ENCODE measurements around the gene VCL. TPM values are rescaled to one million over a fixed set of nuclear protein-coding genes. Genes with fewer than 3 reads are reported as not detected.

Gene VCL
- total RNA-seq, 4 donors from 2014 or later: 69.1 to 109 (median 90.1) TPM

DNA sequence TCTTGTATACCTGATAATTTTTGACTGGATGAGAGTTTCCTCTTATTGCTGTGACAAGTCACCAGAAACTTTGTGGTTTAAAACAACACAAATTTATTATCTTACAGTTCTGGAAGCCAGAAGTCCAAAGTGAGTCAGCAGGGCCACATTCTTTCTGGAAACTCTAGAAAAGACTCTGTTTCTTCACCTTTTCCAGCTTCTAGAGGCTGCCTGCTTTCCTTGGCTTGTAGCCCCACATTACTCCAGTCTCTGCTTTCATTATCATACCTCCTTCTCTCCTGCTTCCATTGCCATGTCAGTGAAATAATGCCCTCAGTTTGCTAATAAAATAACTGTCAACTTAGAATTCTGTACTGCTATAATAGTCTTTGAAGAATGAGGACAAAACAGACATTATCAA, 65.3 kb downstream of the VCL start:
- TF ChIP-seq, protein P1, sequence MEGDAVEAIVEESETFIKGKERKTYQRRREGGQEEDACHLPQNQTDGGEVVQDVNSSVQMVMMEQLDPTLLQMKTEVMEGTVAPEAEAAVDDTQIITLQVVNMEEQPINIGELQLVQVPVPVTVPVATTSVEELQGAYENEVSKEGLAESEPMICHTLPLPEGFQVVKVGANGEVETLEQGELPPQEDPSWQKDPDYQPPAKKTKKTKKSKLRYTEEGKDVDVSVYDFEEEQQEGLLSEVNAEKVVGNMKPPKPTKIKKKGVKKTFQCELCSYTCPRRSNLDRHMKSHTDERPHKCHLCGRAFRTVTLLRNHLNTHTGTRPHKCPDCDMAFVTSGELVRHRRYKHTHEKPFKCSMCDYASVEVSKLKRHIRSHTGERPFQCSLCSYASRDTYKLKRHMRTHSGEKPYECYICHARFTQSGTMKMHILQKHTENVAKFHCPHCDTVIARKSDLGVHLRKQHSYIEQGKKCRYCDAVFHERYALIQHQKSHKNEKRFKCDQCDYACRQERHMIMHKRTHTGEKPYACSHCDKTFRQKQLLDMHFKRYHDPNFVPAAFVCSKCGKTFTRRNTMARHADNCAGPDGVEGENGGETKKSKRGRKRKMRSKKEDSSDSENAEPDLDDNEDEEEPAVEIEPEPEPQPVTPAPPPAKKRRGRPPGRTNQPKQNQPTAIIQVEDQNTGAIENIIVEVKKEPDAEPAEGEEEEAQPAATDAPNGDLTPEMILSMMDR (IDR thresholded peaks at IDR 0.05): no peak
- ATAC-seq (ENCODE audit: low FRiP score): no peak

DNA sequence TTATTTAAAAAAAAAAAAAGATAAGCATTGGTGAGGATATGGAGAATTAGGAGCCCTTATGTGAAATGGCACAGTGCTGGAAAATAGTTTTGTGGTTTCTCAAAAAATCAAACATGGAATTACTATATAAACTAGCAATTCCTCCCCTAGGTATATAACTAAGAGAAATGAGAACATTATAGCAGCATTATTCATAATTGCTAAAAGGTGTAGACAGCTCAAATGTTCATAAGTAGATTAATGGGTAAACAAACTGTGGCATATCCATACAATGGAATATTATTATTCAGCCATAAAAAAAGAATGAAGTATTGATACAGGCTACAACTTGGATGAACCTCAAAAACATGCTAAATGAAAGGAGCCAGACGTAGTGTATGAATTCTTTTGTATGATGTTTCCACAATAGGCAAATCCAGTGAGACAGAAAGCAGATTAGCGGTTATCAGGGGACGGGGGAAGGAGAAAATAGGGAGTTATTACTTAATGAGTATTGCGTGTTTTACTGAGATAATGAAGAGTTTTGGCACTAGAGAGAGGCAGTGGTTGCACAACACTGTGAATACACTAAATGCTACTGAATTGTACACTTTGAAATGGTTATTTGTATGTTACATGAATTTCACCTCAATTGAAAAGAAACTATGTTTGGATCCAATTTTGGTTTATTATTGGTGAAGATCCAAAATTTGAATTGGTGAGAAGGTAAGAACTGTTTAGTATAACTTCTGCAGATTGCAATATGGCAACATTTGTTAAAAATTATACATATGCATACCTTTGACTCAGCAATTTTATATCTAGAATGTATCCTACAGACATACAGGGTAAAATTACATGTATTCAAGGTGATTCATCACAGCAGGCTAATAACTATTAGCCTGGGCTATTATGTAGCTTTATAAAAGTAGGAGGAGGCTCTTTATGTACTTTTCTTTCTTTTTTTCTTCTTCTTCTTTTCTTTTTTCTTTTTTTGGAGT, 69.7 kb downstream of the VCL start:
- TF ChIP-seq, protein P1 (IDR thresholded peaks at IDR 0.05): no peak
- ATAC-seq (ENCODE audit: low FRiP score): peak; percentile 68
- no peak for DNase-seq (ENCODE audit: low spot score)

More for the DNA sequence above, 65.3 kb downstream of the VCL start:
- DNase-seq (ENCODE audit: low spot score): no peak

DNA sequence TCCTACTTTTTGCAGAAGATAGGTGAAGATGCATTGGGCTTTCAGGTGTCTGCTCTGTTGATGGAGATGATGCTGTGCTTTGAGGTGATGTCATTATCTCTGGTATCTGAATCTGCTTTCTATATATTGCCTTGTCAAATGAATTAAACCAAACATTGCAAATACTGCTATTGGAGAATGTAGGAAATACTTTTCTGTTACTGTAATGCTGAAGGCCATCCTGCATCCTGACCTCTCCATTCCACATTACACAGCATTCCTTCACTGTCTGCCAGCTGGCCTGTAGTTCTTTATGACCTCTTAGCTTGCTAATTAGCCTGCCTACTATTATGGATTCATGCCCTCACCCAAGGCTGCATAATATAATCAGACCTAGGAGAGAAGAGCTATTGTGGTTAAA, 73.2 kb downstream of the VCL start:
- no peak for ATAC-seq (ENCODE audit: low FRiP score)
- no peak for DNase-seq (ENCODE audit: low spot score)
- TF ChIP-seq, protein P1 (IDR thresholded peaks at IDR 0.05): no peak

DNA sequence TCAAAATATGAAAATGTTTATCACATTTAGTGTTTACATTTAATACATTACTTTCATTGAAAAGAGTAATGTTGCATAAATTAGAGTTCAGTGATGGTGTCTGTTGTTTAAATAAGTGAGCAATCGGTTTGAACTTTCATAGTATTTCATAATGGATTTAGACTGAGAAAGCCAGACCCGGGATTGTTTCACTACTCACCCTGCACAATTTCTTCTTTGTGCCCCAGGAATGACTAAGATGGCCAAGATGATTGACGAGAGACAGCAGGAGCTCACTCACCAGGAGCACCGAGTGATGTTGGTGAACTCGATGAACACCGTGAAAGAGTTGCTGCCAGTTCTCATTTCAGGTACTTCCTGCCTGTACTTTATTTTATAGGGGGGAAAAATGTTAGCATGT, 74.6 kb downstream of the VCL start:
- DNase-seq (ENCODE audit: low spot score) (no peak), ATAC-seq (ENCODE audit: low FRiP score) (no peak)
- TF ChIP-seq, protein P1 (IDR thresholded peaks at IDR 0.05): no peak

DNA sequence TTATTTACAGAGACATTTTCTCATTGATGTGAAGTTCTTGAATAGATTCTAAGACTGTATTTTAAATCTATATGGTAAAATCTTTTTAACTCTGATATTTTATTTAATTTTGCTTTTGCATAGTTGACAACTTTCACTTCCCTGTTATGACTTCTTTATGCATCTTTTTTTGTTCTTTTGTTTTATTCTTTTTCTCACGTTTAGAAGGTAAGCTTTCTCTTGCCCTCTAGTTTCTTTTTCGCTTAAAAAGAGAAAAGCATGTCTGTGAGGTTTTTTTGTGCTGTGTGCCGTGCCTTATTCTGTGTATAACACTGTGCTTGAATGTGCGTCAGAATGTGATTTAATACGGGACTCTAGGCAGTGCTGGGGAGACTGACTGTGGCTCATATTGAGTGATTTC, 78.0 kb downstream of the VCL start:
- ATAC-seq (ENCODE audit: low FRiP score): no peak
- DNase-seq (ENCODE audit: low spot score): no peak
- TF ChIP-seq, protein P1 (IDR thresholded peaks at IDR 0.05): no peak

DNA sequence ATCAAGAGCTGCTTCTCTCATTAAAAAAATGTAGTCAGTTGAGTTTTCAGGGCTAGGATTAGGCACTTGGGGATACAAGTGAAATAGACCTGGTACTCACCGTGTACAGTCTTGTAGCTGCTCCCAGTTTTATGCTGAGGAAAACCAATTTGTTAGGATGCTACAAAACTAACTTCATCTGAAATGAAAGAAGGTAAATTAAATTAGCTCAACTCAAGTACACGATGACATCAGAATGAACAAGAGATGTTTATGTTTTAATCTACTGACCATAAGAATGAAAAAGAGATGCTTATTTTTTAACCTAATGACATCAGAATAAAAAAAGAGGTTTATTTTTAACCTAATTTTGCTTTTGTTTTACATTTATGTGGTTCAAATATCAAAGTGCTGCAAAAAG, 79.0 kb downstream of the VCL start:
- TF ChIP-seq, protein P1 (IDR thresholded peaks at IDR 0.05): no peak
- DNase-seq (ENCODE audit: low spot score) (no peak), ATAC-seq (ENCODE audit: low FRiP score) (no peak)

DNA sequence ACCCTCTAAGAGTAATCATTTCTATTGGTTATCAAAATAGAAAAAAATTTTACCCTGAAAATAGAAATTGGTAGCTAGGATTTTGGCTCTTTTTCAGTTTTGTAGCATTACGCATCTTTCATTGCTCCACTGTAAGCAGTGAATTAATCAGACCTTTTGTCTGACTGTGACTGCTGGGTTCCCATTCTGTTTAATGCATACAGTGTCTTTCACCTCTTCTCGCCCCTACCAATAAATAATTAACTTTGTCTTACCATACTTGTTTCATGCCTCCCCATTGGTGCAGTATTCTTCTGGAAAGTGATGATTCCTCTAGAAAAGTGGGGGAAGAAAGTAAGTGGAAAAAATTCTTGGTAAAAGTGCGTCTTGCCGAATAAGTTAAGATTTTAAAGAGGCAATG, 79.5 kb downstream of the VCL start:
- DNase-seq (ENCODE audit: low spot score) (no peak), ATAC-seq (ENCODE audit: low FRiP score) (no peak)
- TF ChIP-seq, protein P1 (IDR thresholded peaks at IDR 0.05): no peak

All from omental fat pad (tissue), 4 donors.